Measurements from ENCODE around the gene PRSS21. TPM values are rescaled to one million over a fixed set of nuclear protein-coding genes. Genes with fewer than 3 reads are reported as not detected.

Gene PRSS21
- polyA plus RNA-seq, 6 donors from 2014 or later: 0.51 to 4.4 (median 1.9) TPM; not detected in 1

- no peak for ATAC-seq (ENCODE audit: low read depth in 2 of 2)
- no peak overlapping the region for H3K27ac Mint-ChIP-seq
- H3K4me3 Mint-ChIP-seq: no peak overlapping the region
- H3K9me3 Mint-ChIP-seq: peaks cover 11 to 27% (median 15%) of the 10 kb centered on the region in 7 donors
- no peaks in the 10 kb centered on the region for H3K4me1 Mint-ChIP-seq
- H3K27me3 Mint-ChIP-seq: peaks cover 22 to 56% (median 32%) of the 10 kb centered on the region in 3 donors
- no peak for DNase-seq
- peaks cover 0 to 14% of the 10 kb centered on the region in 2 donors for H3K36me3 Mint-ChIP-seq
These were observed 13.4 kb upstream of the PRSS21 start for GRCh38 chr16:2803545-2804195.

DNA sequence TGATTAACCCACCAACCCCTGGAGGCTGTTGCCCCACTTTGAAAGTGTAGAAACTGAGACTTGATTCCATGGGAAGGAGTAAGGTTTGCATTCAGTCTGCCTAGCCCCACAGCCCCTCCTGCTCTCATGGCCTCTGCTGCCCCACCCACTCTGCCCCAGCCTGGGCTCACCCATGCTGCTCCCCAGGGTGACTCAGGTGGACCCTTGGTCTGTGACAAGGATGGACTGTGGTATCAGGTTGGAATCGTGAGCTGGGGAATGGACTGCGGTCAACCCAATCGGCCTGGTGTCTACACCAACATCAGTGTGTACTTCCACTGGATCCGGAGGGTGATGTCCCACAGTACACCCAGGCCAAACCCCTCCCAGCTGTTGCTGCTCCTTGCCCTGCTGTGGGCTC is 12.3 kb upstream of the PRSS21 start:
- no peaks in the 10 kb centered on the region for H3K4me1 Mint-ChIP-seq
- peaks cover 15 to 38% (median 21%) of the 10 kb centered on the region in 7 donors for H3K9me3 Mint-ChIP-seq
- ATAC-seq (ENCODE audit: low read depth in 2 of 2) (no peak), DNase-seq (no peak)
- H3K36me3 Mint-ChIP-seq: peaks cover 0 to 19% of the 10 kb centered on the region in 2 donors
- H3K4me3 Mint-ChIP-seq: no peak overlapping the region
- H3K27ac Mint-ChIP-seq: no peak overlapping the region
- H3K27me3 Mint-ChIP-seq: peaks cover 31 to 67% (median 43%) of the 10 kb centered on the region in 3 donors

DNA sequence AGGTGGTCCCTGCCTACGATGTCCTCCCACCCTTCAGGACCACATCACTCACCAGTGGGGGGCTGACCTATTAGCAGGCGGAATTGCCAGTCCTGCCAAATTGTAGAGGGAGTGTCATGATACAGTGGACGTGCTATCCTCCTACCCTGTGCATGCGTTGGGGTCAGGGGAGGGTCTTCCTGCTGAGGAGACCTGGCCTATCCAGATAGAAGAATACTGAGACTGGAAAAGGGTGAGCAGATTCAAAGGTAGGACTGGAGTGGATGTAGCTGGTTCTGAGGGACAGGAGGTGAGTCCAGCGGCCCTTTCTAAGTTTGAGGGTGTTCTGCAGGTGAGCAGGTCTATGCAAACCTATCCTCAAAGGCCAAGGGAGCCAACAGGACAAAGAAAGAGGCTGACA is 10.8 kb upstream of the PRSS21 start:
- DNase-seq (no peak), ATAC-seq (ENCODE audit: low read depth in 2 of 2) (no peak)
- no peak overlapping the region for H3K4me3 Mint-ChIP-seq
- H3K4me1 Mint-ChIP-seq: no peaks in the 10 kb centered on the region
- peaks cover 40 to 78% (median 56%) of the 10 kb centered on the region in 3 donors for H3K27me3 Mint-ChIP-seq
- H3K27ac Mint-ChIP-seq: no peak overlapping the region
- H3K9me3 Mint-ChIP-seq: peaks cover 15 to 38% (median 23%) of the 10 kb centered on the region in 7 donors
- H3K36me3 Mint-ChIP-seq: peaks cover 0 to 19% of the 10 kb centered on the region in 2 donors

DNA sequence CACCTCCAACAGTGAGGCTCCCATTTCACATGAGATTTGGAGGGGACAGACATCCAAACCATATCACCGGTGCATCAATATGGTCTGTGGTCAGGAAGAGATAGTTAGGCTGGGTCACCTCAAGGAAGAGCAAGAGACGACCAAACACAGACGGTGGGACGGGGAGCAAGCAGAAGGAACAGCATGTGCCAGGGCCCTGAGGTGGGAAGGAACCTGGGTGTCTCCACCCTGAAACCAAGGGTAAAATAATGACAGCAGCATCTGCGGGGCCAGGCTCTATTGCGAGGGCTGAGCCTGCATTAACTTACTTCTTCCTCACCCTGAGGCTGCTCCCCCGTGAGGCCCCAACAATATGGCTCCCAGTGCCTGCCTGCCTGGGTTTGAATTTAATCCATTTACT is 8.9 kb upstream of the PRSS21 start:
- ATAC-seq (ENCODE audit: low read depth in 2 of 2) (no peak), DNase-seq (no peak)
- Mint-ChIP-seq H3K4me3 (no peak overlapping the region), H3K27me3 (peaks cover 37 to 90% (median 63%) of the 10 kb centered on the region in 3 donors), H3K4me1 (no peaks in the 10 kb centered on the region), H3K36me3 (peaks cover 0 to 18% of the 10 kb centered on the region in 2 donors), H3K27ac (no peak overlapping the region), H3K9me3 (peaks cover 12 to 35% (median 23%) of the 10 kb centered on the region in 7 donors)

GRCh38 chr16:2809149-2809760 is 7.8 kb upstream of the PRSS21 start:
- Mint-ChIP-seq H3K27ac (no peak overlapping the region), H3K9me3 (peaks cover 5 to 24% (median 15%) of the 10 kb centered on the region in 7 donors), H3K4me3 (no peak overlapping the region), H3K36me3 (peaks cover 0 to 8% of the 10 kb centered on the region in 2 donors), H3K4me1 (no peaks in the 10 kb centered on the region), H3K27me3 (peaks cover 40 to 79% (median 63%) of the 10 kb centered on the region in 3 donors)
- DNase-seq (no peak), ATAC-seq (ENCODE audit: low read depth in 2 of 2) (no peak)

DNA sequence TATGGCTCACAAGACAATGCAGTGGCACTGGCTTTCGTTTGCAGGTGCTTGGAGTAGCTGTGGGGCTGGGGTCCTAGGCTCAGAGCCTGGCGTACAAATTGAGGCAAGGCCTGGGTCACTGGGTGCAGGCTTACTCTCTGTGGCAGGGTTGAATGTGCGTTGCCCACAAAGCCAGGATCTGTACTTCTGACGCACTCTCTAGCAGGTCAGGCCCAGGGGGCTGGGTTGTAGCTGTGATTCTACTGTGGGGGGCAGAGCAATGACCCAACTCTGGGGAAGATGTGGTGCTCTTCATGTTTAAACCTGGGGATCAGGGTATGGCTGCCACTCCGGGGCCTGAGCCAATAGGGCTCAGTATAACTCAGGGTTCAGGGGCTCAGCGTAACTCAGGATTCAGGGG is 6.4 kb upstream of the PRSS21 start:
- Mint-ChIP-seq H3K27me3 (peaks cover 36 to 65% (median 59%) of the 10 kb centered on the region in 3 donors), H3K36me3 (peaks cover 0 to 8% of the 10 kb centered on the region in 2 donors), H3K27ac (no peak overlapping the region), H3K4me3 (no peak overlapping the region), H3K4me1 (no peaks in the 10 kb centered on the region), H3K9me3 (peaks cover 5 to 16% (median 10%) of the 10 kb centered on the region in 7 donors)
- no peak for ATAC-seq (ENCODE audit: low read depth in 2 of 2)
- DNase-seq: no peak

DNA sequence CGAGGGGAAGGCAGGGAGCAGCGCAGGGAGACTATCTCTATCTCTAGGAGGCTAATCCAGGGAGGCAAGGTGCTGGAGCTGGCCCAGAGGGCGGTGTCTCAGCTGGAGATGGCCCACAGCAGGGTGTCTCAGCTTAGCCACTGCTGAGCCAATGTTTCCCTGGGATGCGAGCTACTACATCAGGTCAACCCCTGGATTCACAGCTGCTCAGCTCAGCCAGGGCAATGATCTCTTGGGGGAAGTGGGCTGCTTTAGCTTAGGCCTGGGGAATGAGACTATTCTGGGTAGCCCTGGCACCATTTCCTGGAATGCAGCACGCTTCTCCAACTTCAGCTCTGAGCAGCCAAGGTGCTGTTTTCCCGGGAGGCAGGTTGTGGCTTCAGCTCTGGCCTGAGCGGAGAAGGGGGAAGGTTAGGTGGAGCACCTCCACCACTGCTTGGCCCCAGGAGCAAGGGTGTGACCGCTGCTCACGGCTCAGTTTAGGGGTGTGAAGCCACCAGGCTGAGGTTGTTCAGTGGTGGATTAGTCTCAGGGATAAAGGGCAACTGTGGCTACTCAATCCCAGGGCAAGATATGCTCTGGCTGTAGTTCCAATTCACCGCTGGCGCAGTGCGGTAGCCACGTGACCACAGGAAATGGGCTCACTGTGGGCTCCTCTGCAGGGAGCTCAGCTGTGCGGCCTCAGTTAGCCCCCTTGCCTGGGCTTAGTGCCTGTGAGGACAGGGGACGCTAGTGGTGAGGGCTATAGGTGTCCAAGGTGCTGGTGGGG is 5.2 kb upstream of the PRSS21 start:
- Mint-ChIP-seq H3K36me3 (peaks cover 0 to 8% of the 10 kb centered on the region in 2 donors), H3K4me3 (no peak overlapping the region), H3K4me1 (no peaks in the 10 kb centered on the region), H3K27me3 (peaks cover 33 to 53% (median 53%) of the 10 kb centered on the region in 3 donors), H3K27ac (no peak overlapping the region), H3K9me3 (peaks cover 5 to 16% (median 10%) of the 10 kb centered on the region in 7 donors)
- DNase-seq: no peak
- no peak for ATAC-seq (ENCODE audit: low read depth in 2 of 2)

DNA sequence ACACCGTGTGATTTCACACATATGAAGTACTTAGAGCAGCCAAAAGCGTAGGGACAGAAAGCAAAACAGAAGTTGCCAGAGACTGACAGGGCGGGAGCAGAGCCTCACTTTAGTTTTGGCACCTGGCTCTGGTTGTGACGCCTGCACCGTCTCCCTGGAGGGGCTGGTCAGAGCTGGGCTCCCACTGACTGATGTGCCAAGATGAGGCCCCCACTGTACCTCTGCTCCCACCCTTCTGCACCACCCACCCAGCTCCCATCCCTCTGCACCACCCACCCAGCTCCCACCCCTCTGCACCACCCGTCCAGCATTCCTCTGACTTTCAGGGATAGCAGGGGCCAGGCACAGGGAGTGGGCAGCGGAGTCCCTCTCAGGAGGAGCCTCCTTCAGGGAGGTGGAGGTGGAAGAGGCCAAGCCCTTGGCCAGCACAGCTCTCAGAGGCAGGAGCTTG is 3.2 kb upstream of the PRSS21 start:
- Mint-ChIP-seq H3K27me3 (peaks cover 21 to 38% (median 33%) of the 10 kb centered on the region in 3 donors), H3K27ac (no peak overlapping the region), H3K4me1 (peaks cover 0 to 3% (median 0%) of the 10 kb centered on the region in 3 donors), H3K36me3 (peaks cover 0 to 4% of the 10 kb centered on the region in 2 donors), H3K4me3 (peak overlapping the region in 1 of 8 donors; percentile 40), H3K9me3 (peaks cover 3 to 11% (median 6%) of the 10 kb centered on the region in 7 donors)
- DNase-seq: no peak
- no peak for ATAC-seq (ENCODE audit: low read depth in 2 of 2)

GRCh38 chr16:2814551-2815298 is 2.3 kb upstream of the PRSS21 start:
- H3K27me3 Mint-ChIP-seq: peaks cover 13 to 29% (median 25%) of the 10 kb centered on the region in 3 donors
- DNase-seq (no peak), ATAC-seq (ENCODE audit: low read depth in 2 of 2) (no peak)
- no peaks in the 10 kb centered on the region for H3K36me3 Mint-ChIP-seq
- no peak overlapping the region for H3K4me3 Mint-ChIP-seq
- no peak overlapping the region for H3K27ac Mint-ChIP-seq
- H3K9me3 Mint-ChIP-seq: peaks cover 0 to 3% (median 0%) of the 10 kb centered on the region in 7 donors
- peaks cover 0 to 3% (median 2%) of the 10 kb centered on the region in 3 donors for H3K4me1 Mint-ChIP-seq

DNA sequence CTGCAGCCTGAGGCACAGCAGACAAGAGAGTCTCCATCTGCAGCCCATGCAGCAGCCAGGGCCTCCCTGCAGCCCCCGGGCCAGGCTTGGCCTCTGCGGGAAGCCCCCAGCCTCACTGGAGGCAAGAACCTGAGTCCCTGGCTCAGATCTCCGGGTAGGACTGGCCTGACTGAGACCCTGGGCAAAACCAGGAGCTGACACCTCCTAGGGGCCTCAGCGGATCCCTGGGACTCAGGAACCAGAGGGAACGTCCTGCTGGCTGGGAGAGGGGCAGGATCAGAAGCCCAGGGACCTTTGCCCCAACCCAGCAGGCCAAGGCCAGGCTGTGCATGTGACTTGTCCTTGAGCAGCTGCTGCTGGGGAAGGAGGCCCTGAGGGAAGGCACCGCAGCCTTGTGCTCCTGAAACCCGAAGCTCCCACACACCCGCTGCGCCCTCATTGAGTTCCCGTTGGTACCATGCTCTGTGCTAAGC is 1.7 kb upstream of the PRSS21 start:
- H3K27ac Mint-ChIP-seq: no peak overlapping the region
- H3K9me3 Mint-ChIP-seq: peaks cover 0 to under 1% (median 0%) of the 10 kb centered on the region in 7 donors
- DNase-seq (no peak), ATAC-seq (ENCODE audit: low read depth in 2 of 2) (no peak)
- peaks cover 9 to 23% (median 19%) of the 10 kb centered on the region in 3 donors for H3K27me3 Mint-ChIP-seq
- H3K4me3 Mint-ChIP-seq: no peak overlapping the region
- peaks cover 0 to 3% (median 2%) of the 10 kb centered on the region in 3 donors for H3K4me1 Mint-ChIP-seq
- H3K36me3 Mint-ChIP-seq: no peaks in the 10 kb centered on the region

GRCh38 chr16:2817340-2818271 is 569 bp downstream of the PRSS21 start:
- DNase-seq (no peak), ATAC-seq (ENCODE audit: low read depth in 2 of 2) (peak in 1 of 2 donors; percentile 20)
- H3K27me3 Mint-ChIP-seq: peaks cover 2 to 15% (median 4%) of the 10 kb centered on the region in 3 donors
- peaks cover 0 to 3% (median 2%) of the 10 kb centered on the region in 3 donors for H3K4me1 Mint-ChIP-seq
- no peaks in the 10 kb centered on the region for H3K36me3 Mint-ChIP-seq
- no peaks in the 10 kb centered on the region for H3K9me3 Mint-ChIP-seq
- peak overlapping the region in 4 of 8 donors; percentile 5 to 54 (median 33) for H3K4me3 Mint-ChIP-seq
- no peak overlapping the region for H3K27ac Mint-ChIP-seq
